OCI-LY7 (cell line): ENCODE measurements around the gene ADGRG6.

ENCODE experiments used
- EZH2phosphoT487 ChIP-seq: fragments of 200-600 bp; sonication (generic); IDR thresholded peaks from 2 replicates; pipeline ENCODE4 v1.6.1; 2018; ENCODE audit warnings: low read depth, borderline replicate concordance, mild to moderate bottlenecking, mixed run types, antibody characterized with exemption, low read length, moderate library complexity, mixed read lengths
- TF ChIP-seq, protein P1 (sequence below): fragments of 200-600 bp; sonication (generic); conservative IDR thresholded peaks from 2 replicates; pipeline ENCODE4 v1.5.1; 2014; ENCODE audit warnings: mild to moderate bottlenecking, antibody characterized with exemption, low read length, moderate library complexity, mixed read lengths

DNA sequence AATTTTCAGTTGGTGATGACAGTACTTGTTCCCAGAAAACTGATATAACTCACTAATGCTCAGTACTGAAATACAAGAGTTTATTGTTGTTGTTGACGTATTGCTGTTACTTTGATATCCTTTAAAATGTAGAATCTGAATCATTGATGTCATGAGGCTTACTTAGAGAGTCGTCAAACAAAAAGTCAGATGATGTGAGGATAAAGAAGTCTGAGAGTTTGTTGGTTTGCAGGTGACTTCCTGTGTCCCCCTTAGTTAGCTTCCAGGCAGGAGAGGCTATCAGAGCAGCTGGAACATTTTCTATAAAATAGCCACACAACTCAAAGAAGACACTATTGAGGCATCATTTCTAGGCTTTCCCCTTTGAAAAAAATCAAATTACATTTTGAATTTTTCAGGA is 97.9 kb downstream of the ADGRG6 start:
- TF ChIP-seq, protein P1, sequence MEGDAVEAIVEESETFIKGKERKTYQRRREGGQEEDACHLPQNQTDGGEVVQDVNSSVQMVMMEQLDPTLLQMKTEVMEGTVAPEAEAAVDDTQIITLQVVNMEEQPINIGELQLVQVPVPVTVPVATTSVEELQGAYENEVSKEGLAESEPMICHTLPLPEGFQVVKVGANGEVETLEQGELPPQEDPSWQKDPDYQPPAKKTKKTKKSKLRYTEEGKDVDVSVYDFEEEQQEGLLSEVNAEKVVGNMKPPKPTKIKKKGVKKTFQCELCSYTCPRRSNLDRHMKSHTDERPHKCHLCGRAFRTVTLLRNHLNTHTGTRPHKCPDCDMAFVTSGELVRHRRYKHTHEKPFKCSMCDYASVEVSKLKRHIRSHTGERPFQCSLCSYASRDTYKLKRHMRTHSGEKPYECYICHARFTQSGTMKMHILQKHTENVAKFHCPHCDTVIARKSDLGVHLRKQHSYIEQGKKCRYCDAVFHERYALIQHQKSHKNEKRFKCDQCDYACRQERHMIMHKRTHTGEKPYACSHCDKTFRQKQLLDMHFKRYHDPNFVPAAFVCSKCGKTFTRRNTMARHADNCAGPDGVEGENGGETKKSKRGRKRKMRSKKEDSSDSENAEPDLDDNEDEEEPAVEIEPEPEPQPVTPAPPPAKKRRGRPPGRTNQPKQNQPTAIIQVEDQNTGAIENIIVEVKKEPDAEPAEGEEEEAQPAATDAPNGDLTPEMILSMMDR = no peak
- no peak for TF ChIP-seq EZH2phosphoT487
